Activated naive CD4-positive, alpha-beta T cell treated with anti-CD3 and anti-CD28 coated beads, Interleukin-2, amount 10 ng/mL, durations not matched to agents 5 hours and 36 hours (primary cell): ENCODE data around the gene UGT1A1. TPM values are rescaled to one million over a fixed set of nuclear protein-coding genes. Genes with fewer than 3 reads are reported as not detected.

Experiments
- total RNA-seq, 2 experiments: library from RNA; stranded (reverse); gene quantifications; one replicate each; pipeline ENCODE4 v1.2.3, GENCODE V29; 2021

UGT1A1 gene
- total RNA-seq, result not detected

GRCh38 chr2:233760043-233760442 is at the start of gene UGT1A1:
Gene UGT1A1, plus strand, starts transcription at chr2:233760270. Its CDS starts 18 bp downstream, at chr2:233760288.

GRCh38 chr2:233712611-233713261 is 47.3 kb upstream of the UGT1A1 start, which contains the start of gene UGT1A5:
Gene UGT1A5, plus strand, starts transcription at chr2:233712907. Its CDS starts 85 bp downstream, at chr2:233712992.

GRCh38 chr2:233718552-233718951 is 41.5 kb upstream of the UGT1A1 start, which contains the start of gene UGT1A4:
Gene UGT1A4, plus strand, starts transcription at chr2:233718736. Its CDS starts 85 bp downstream, at chr2:233718821.

GRCh38 chr2:233728723-233729301 is 31.3 kb upstream of the UGT1A1 start, which contains the start of gene UGT1A3:
Gene UGT1A3, plus strand, starts transcription at chr2:233729042. Its CDS starts 85 bp downstream, at chr2:233729127.

GRCh38 chr2:233778030-233778429 is 18.0 kb downstream of the UGT1A1 start, which contains the start of gene MROH2A:
Gene MROH2A, plus strand, starts transcription at chr2:233778330. Its CDS starts 1,029 bp downstream, at chr2:233779359.

Other genes starting within 250 kb of the UGT1A1 start
- 10 to 100 TPM; 18.7 to 20.3 TPM for gene USP40, start 193.5 kb upstream of the UGT1A1 start, total RNA-seq
- not detected for gene UGT1A8, start 142.6 kb upstream of the UGT1A1 start, total RNA-seq
- not detected for gene UGT1A10, start 123.8 kb upstream of the UGT1A1 start, total RNA-seq
- not detected for gene UGT1A9, start 88.4 kb upstream of the UGT1A1 start, total RNA-seq
- not detected for gene UGT1A7, start 78.4 kb upstream of the UGT1A1 start, total RNA-seq
- not detected for gene UGT1A6, start 67.4 kb upstream of the UGT1A1 start, total RNA-seq
- gene UGT1A5, start 47.4 kb upstream of the UGT1A1 start, total RNA-seq, result not detected
- not detected for gene UGT1A4, start 41.5 kb upstream of the UGT1A1 start, total RNA-seq
- gene UGT1A3, start 31.2 kb upstream of the UGT1A1 start, total RNA-seq, result not detected
- not detected for gene MROH2A, start 18.1 kb downstream of the UGT1A1 start, total RNA-seq
- 10 to 100 TPM; 92.0 to 93.8 TPM for gene HJURP, start 94.3 kb downstream of the UGT1A1 start, total RNA-seq
- gene TRPM8, start 157.1 kb downstream of the UGT1A1 start, total RNA-seq, result not detected